Ramos (cell line): ENCODE measurements around the gene SMOC1.
"Not testable (repeated sequence)": the region's sequence is repeated elsewhere in the genome, so short reads cannot be mapped to it uniquely, and the experiment has no call there.

Experiments
- in situ Hi-C: fragments of 300-500 bp; cut with MboI; formaldehyde crosslinking; loops from one replicate; pipeline ENCODE4 v1.14.3; 2022; ENCODE audit warnings: low sequenced_read_pairs; ENCODE audit not compliant: unreplicated experiment

SMOC1 gene

DNA sequence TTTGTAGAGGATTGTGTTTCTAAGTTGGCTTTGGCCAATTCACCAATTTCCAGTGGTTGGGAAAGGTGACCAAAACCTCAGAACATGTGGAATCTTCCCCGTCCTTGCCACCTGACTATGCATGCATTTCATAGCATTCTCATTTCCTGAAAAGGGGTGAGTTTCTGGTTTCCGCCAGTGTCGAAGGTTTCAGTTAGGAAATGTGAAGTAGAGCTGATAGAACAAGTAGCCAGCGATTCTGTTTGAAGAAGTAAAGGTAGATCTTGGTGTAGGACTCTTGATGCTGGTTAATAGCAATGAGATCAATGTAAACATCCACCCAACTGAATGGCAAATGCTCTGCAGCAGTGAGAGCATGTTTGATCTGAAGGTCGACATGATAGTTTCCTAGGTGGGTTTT is 15.9 kb downstream of the SMOC1 start:
- in situ Hi-C loops = no loop called here

DNA sequence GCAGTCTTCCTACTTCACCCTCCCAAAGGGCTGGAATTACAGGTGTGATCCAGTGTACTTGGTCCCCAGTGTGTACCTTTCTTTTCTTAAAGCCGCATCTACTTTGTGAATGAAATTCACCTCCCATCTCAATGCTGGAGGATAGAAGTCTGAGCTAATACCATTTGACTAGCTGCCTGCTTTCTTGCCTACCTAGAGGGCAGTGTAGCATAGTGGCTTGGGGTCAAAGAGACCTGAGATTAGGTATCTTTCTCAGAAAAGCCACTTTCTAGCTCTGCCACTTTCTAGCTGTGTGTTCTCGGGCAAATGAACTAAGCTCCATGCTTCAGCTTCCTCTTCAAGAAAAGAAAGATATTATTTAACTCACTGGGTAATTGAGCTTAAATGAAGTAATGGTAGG is 16.9 kb downstream of the SMOC1 start:
- in situ Hi-C loops = no loop called here

GRCh38 chr14:69896972-69897371 is 17.8 kb downstream of the SMOC1 start:
- in situ Hi-C loops = no loop called here

DNA sequence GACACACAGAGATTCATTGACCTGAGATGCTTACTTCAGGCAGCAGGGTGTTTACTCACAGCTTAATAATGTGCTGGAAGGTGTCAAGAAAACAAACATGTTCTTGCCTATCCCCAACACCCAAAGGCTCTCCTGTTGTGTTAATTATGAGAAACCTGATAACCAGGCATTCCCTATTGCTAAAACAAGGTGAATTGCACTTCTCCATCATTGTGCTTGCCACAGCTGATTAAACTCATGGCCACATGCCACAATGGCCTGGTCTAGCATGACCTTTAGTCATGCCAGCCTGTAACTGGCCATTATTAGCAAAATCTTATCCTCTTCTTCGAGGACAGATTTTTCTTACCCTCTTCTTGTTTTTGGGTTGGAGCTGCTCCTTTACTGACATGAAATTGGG is 21.4 kb downstream of the SMOC1 start:
- in situ Hi-C loops = no loop called here

- in situ Hi-C loops = no loop called here
Measured at GRCh38 chr14:69901113-69901951, 22.1 kb downstream of the SMOC1 start.

GRCh38 chr14:69903046-69903445 is 23.8 kb downstream of the SMOC1 start:
- in situ Hi-C loops = not testable (repeated sequence)

DNA sequence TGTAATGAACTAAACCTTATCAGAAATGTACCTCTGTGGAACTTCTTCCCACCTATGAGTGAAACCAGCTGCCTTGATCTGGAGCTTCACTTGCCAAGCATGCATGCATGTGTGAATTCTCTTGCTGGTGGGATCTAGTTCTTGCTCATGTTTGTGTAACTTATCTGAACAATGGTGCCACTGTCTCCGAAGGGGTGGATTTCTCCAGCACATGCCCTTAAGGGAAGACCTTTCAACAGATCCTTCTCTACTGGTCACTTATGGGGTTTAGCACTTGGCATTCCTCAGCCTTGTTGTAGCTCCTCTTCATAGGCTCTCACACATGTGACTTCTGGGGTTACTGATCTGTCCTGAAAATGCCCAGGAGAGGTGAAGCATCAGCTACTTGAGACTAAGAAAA is 25.0 kb downstream of the SMOC1 start:
- in situ Hi-C loops = no loop called here

GRCh38 chr14:69906201-69906600 is 27.0 kb downstream of the SMOC1 start:
- in situ Hi-C loops = no loop called here

GRCh38 chr14:69909826-69910550 is 30.8 kb downstream of the SMOC1 start:
- in situ Hi-C loops = no loop called here

GRCh38 chr14:69910871-69911270 is 31.7 kb downstream of the SMOC1 start:
- in situ Hi-C loops = no loop called here

- in situ Hi-C loops = no loop called here
Measured at GRCh38 chr14:69913686-69914085, 34.5 kb downstream of the SMOC1 start.

DNA sequence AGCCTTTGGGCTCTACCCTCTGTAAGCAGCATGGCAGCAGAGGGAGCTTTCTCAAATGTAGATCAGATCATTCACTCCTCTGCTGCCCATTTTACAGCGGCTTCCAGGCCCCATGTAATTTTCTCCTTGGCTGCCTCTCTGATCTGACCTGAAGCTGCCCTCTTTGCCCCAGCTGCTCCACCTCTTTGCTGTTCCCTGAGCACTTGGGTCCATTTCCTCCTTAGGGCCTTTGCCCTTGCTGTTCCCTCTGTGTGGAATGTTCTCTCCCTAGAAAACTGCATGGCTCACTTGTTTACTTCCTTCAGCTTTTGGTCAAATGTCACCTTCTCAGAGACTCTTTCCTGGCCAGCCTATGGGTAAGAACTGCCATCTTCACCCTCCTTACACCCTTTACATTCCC is 37.2 kb downstream of the SMOC1 start:
- in situ Hi-C loops = no loop called here

GRCh38 chr14:69917287-69917686 is 38.1 kb downstream of the SMOC1 start:
- in situ Hi-C loops = no loop called here

GRCh38 chr14:69919815-69920214 is 40.6 kb downstream of the SMOC1 start:
- in situ Hi-C loops = no loop called here

- in situ Hi-C loops = no loop called here
Measured at GRCh38 chr14:69921052-69921451, 41.8 kb downstream of the SMOC1 start.

DNA sequence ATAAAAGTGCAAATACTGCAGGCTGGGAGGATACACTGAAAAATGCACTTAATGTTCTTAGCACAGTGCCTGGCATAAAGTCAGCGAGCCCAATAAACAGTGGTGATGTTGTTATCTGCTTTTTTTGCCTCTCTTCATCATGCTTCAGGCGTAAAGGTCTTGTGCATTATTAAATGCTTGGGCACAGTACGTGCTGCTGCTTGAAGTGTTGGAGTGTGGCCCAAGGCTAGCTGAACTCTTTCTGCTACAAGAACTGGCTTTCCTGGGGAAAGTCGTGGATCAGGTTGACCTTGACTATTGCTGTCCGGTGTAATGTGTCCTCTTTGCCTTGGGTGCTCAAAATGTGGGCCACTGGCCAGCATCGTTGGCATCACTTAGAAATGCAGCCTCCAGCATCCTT is 43.0 kb downstream of the SMOC1 start:
- in situ Hi-C loops = no loop called here

DNA sequence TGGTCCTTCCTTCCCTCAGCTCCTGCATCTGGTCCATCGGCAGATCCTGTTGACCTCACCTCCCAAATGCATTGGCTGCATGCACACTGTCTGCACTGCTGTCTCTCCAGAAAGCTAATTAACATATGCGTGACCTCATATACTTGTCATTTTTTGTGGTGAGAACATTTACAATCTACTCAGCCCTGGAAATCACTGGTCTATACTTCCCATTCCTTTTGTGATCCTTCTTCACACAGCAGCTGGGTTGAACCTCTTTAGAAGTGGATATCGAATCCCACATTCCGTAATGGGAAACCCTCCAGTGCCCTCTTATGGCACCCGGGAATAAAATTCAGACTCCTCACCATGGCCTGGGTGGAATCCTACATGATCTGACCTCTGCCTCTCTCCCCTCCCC is 45.0 kb downstream of the SMOC1 start:
- in situ Hi-C loops = no loop called here

- in situ Hi-C loops = no loop called here
Measured at GRCh38 chr14:69928111-69928523, 48.9 kb downstream of the SMOC1 start.

GRCh38 chr14:69930780-69931379 is 51.7 kb downstream of the SMOC1 start:
- in situ Hi-C loops = no loop called here

GRCh38 chr14:69931960-69932359 is 52.7 kb downstream of the SMOC1 start:
- in situ Hi-C loops = no loop called here

DNA sequence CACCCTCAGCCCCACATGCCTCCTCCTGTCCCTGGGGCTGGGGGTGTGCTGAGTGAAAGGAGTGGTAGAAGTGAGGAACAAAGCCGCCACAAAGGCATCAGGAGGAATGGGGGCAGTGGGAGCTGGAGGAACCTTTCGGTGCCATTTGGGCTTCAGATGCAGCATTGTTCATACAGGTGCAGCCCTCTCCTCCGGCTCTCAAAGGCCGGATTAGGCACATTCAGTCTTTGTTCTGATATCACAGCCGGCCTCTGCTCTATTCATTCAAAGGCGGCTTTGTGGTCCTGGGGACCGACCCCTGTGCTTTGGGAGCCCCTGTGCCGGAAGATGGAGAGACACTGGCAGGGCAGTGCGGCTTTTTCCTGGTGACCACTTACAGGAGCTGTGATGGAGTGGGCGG is 53.2 kb downstream of the SMOC1 start:
- in situ Hi-C loops = no loop called here
